HG02885 (cell line): ENCODE data around the gene TEDC1.
A peak's percentile ranks its signal among the peaks of the same experiment; 100 is the strongest.

Experiments
- ATAC-seq: cut with Tn5 transposase; IDR thresholded peaks from one replicate; pipeline ENCODE4 v1.9.1; 2021; ENCODE audit warnings: mild to moderate bottlenecking; ENCODE audit not compliant: unreplicated experiment, poor library complexity

Gene TEDC1

GRCh38 chr14:105490572-105491365 lies at the start of gene TEDC1:
Gene TEDC1, plus strand, starts transcription at chr14:105491246. Its CDS starts 130 bp downstream, at chr14:105491376.
- peak; percentile 71 for ATAC-seq

DNA sequence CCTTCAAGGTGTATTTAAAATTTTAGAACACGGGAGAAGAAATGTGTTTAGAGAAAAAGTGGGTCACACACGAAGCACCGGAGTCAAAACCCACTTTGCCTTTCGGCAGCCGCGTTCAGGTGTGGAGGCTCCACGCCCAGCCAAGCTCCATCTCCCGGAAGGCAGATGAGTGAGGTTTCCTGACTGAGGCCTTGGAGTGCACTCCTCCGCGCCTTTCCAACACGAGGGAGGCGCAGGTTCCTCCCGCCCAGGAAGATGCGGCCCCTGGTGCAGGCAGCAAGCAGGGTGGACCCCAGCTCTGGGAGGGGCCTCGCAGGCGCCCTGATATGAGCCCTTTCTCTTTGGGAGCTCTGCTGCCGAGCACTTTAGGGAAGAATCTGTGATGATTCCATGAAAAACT lies 48.9 kb upstream of the TEDC1 start:
- ATAC-seq = no peak

DNA sequence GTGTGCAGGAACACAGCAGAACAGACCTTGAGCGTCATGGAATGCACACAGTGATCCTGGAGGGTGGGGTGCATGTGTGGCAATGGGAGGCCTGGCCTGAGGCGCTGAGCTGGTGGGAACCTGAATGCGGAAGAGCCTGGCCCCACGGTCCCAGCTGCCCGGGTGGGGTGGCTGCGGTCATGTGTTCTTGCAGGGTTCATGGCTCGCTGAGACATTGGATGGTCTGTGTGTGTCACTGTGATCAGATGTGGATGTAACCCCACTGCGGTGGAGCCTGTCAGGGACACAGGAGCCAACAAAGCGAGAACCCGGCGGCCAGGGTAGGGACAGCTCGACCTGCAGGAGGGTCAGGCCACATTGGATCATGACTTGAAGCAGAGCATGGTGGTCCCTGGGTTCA lies 48.2 kb upstream of the TEDC1 start:
- no peak for ATAC-seq

GRCh38 chr14:105444859-105445258 lies 46.2 kb upstream of the TEDC1 start:
- ATAC-seq = no peak

GRCh38 chr14:105445290-105445689 lies 45.8 kb upstream of the TEDC1 start:
- no peak for ATAC-seq

GRCh38 chr14:105445901-105446845 lies 44.9 kb upstream of the TEDC1 start:
- no peak for ATAC-seq

DNA sequence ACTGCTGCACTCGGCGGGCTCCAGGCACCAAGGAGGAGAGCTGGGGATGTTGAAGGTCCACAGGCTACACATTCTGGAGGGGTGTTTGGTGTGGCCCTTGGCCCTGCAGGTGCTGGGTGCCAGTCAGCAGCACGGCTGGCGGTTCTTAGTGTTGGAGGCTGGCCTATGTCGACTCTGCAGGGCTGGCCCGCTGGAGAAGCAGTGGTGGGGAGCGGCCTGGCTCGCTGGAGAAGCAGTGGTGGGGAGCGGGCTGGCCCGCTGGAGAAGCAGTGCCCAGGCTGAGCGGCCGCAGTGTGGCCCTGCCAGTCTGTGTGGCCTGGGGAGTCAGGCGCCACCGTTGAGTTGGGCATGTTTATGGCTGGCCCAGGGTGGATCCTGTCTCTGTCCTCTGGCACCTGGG lies 44.1 kb upstream of the TEDC1 start:
- no peak for ATAC-seq

DNA sequence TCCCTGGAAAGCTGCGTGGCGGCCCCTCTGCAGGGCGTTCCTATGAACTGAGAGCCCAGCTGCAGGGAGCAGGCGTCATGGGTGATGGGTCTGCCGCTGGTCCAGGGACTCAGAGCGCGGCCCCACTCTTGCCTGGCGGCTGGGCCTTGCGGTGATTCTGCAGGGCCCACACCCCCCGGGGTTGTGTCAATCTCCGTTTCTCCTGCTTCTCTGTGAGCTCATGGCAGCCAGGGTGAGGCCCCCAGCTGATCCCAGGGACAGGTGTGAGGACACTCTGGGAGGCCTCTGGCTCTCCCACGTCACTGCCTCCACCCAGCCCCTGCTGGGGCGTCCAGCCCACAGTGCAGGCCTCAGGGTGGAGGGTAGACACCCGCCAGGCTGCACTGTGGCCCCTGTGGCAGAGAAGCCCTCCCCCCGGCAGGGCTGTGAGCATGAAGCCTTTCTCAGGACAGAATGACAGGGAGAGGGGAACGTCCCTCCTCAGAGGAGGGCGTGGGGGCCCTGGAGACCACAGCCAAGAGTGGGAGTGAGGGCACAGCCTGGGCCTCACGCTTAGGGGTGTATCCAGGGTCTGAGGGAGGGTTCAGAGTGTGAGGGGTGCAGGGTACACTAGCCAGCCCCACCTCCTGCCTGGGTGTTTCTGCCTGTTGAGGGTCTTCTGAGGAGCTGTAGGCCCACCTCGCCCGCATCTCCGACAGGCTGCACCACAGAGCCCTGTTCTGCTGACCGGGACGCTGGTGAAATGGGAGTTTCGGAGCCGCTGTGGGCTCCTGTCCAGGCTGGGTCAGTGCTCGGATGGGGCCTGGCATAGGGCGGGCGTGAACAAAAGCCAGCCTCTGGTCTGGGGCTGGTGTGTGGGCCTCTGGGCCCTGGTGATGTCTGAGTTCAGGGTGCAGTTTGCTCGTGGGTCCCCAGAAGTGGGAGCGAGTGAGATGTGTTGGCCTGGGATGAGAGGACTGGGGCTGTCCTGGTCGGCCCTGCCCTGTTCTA lies 43.1 kb upstream of the TEDC1 start:
- no peak for ATAC-seq

DNA sequence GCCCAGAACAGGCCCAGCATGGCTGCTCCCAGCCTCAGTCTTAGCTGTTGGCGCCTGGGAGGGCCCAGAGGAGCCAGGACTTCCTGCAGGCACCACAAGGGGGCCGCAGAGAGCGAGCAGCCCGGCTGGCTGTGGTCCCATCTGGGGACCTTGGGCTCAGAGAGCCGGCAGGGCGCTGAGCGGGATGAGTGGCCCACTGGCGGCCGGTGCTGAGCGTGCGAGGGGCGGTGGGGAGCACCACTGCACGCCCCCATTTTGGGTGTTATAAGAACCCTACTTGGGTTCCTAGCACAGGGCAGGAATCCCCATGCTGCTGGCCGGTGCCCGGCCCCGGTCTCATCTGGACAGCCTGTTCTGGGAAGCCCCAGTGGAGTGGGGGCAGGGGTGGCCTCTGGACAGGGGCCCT lies 42.3 kb upstream of the TEDC1 start:
- ATAC-seq = peak; percentile 49

GRCh38 chr14:105449276-105450122 lies 41.5 kb upstream of the TEDC1 start:
- ATAC-seq = no peak

GRCh38 chr14:105450123-105450505 lies 40.9 kb upstream of the TEDC1 start:
- ATAC-seq = no peak

DNA sequence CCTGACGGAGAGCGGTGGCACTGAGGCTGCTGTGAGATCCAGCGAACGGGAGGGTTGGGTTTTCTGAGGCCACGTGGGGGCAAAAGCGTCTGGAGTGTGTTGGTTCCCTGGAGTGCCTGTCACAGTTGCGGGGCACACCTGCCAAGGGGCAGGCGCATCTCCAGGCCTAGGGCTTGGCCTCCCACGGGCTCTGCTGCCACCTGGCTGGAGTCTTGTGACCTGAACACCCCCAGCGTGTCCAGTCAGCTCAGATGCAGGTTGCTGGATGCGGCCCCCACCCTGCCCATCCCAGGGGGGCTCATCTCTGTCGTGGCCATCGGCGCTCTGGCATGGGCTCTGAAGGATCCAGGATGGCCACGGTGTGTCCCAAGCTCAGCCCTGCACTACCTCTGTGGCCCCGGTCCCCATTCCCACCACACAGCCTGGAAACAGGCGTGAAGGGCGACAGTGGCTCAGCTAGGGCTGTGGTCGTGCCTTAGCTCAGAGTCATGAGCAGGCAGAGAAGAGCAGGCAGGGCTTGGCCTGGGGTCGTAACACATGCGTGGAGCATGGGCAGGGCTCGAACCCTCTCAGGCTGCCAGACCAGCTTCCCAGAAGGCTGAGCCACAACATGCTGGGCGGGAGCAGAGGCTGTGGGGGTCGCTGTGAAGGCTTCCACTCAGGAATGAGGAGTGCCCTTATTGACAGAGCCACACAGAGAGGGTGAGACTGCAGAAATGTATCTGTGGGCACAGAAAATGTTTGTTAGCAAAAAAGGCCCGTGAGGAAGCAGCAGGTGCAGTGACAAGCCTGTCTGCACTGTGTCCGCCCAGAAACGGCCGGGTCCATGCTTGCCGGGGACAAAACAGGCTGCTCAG lies 40.0 kb upstream of the TEDC1 start:
- ATAC-seq = no peak

DNA sequence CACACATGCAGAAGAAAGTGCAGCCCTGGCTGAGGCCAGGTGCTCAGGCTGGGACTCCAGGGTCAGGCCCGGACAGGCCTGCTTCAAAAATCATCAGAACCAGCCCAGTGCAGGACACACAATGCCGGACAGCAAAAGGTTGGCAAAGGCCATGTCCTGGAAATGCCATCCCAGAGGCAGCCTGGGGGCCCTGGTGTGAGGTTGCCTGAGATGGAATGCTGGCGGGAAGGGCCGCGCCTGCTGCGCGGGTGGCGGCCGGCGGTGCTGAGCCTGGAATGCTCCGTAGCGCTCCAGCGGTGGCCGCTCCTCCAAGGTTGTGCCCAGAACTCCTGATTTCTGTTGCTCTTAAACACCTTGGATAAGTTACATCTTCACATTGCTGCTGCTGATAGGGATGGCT lies 38.1 kb upstream of the TEDC1 start:
- ATAC-seq = no peak

DNA sequence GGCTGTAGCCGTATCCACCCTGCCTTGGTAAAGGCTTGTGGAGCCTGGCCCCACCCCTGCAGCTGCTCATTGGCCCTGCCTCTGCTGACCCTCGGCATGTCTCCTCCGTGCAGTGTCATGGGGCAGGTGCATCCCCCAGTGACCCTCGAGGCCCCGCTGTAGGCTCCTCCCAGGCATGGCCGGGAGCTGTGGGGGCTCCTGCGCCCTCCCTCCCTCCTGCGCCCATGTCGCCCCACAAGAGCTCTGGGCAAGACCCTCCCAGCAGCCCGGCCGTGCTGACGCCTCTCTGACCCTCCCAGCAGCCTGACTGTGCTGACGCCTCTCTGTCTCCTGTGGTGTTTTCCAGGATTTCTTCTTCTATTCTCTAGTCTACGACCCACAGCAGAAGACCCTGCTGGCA lies 37.2 kb upstream of the TEDC1 start:
- ATAC-seq = no peak

GRCh38 chr14:105455086-105455640 lies 35.9 kb upstream of the TEDC1 start:
- no peak for ATAC-seq

GRCh38 chr14:105455766-105456660 lies 35.0 kb upstream of the TEDC1 start:
- no peak for ATAC-seq
